WTC11 (cell line): ENCODE measurements around the gene IPO4. TPM values are rescaled to one million over a fixed set of nuclear protein-coding genes. Genes with fewer than 3 reads are reported as not detected.

ENCODE experiments used
- CTCF ChIP-seq: fragments of 200-600 bp; IDR thresholded peaks from 2 replicates; pipeline ENCODE4 v1.8.0; 2022; ENCODE audit warnings: antibody characterized with exemption
- E2F4 ChIP-seq: sonication (generic); formaldehyde crosslinking; IDR thresholded peaks from 2 replicates; pipeline ENCODE4 v1.8.1; 2022; ENCODE audit warnings: low read depth, mild to moderate bottlenecking, moderate library complexity, missing genetic modification reagents, borderline replicate concordance
- ESRRA ChIP-seq: sonication (generic); formaldehyde crosslinking; IDR thresholded peaks from 2 replicates; pipeline ENCODE4 v1.8.1; 2022; ENCODE audit warnings: mild to moderate bottlenecking, missing genetic modification reagents, borderline replicate concordance
- ETV6 ChIP-seq: sonication (generic); formaldehyde crosslinking; IDR thresholded peaks from 2 replicates; pipeline ENCODE4 v1.8.1; 2022; ENCODE audit warnings: mild to moderate bottlenecking, missing genetic modification reagents
- FOXJ3 ChIP-seq: sonication (generic); formaldehyde crosslinking; IDR thresholded peaks from 2 replicates; pipeline ENCODE4 v1.9.0; 2021; ENCODE audit warnings: missing genetic modification reagents, mild to moderate bottlenecking, borderline replicate concordance
- FOXP1 ChIP-seq: sonication (generic); formaldehyde crosslinking; IDR thresholded peaks from 2 replicates; pipeline ENCODE4 v1.8.0; 2022; ENCODE audit warnings: missing genetic modification reagents, mild to moderate bottlenecking, moderate library complexity, borderline replicate concordance
- GABPB1 ChIP-seq: sonication (generic); formaldehyde crosslinking; IDR thresholded peaks from 2 replicates; pipeline ENCODE4 v1.8.1; 2023; ENCODE audit warnings: mild to moderate bottlenecking, missing genetic modification reagents
- IRF1 ChIP-seq: sonication (generic); formaldehyde crosslinking; IDR thresholded peaks from 2 replicates; pipeline ENCODE4 v1.8.0; 2023; ENCODE audit warnings: missing genetic modification reagents
- JAZF1 ChIP-seq: fragments of 250-450 bp; sonication (Bioruptor Pico); IDR thresholded peaks from 2 replicates; pipeline ENCODE4 v1.9.0; 2021; ENCODE audit warnings: moderate library complexity, mild to moderate bottlenecking, inconsistent platforms
- JUN ChIP-seq: sonication (generic); formaldehyde crosslinking; IDR thresholded peaks from 2 replicates; pipeline ENCODE4 v1.8.0; 2023; ENCODE audit warnings: mild to moderate bottlenecking, missing genetic modification reagents
- MAX ChIP-seq: sonication (generic); formaldehyde crosslinking; IDR thresholded peaks from 2 replicates; pipeline ENCODE4 v1.8.0; 2022; ENCODE audit warnings: mild to moderate bottlenecking, missing genetic modification reagents
- MXD4 ChIP-seq: fragments of 250-450 bp; sonication (Bioruptor Pico); IDR thresholded peaks from 2 replicates; pipeline ENCODE4 v1.8.0; 2021; ENCODE audit warnings: mild to moderate bottlenecking, moderate library complexity, borderline replicate concordance
- NFATC4 ChIP-seq: fragments of 250-450 bp; sonication (Bioruptor Pico); IDR thresholded peaks from 2 replicates; pipeline ENCODE4 v1.9.0; 2021; ENCODE audit warnings: mild to moderate bottlenecking
- NR1H2 ChIP-seq: sonication (generic); formaldehyde crosslinking; IDR thresholded peaks from 2 replicates; pipeline ENCODE4 v1.9.0; 2021; ENCODE audit warnings: mild to moderate bottlenecking, moderate library complexity, missing genetic modification reagents
- NR3C1 ChIP-seq: sonication (generic); formaldehyde crosslinking; conservative IDR thresholded peaks from 2 replicates; pipeline ENCODE4 v1.8.1; 2023; ENCODE audit warnings: low read depth, mild to moderate bottlenecking, missing genetic modification reagents
- PRRX2 ChIP-seq: fragments of 250-450 bp; sonication (Bioruptor Pico); IDR thresholded peaks from 2 replicates; pipeline ENCODE4 v1.8.0; 2021; ENCODE audit warnings: mild to moderate bottlenecking
- SP1 ChIP-seq: sonication (generic); formaldehyde crosslinking; conservative IDR thresholded peaks from 2 replicates; pipeline ENCODE4 v1.8.1; 2022; ENCODE audit warnings: missing genetic modification reagents
- TCF7 ChIP-seq: sonication (generic); formaldehyde crosslinking; IDR thresholded peaks from 2 replicates; pipeline ENCODE4 v1.8.0; 2022; ENCODE audit warnings: mild to moderate bottlenecking, low read depth, missing genetic modification reagents, moderate library complexity
- TP53 ChIP-seq: sonication (generic); formaldehyde crosslinking; IDR thresholded peaks from 2 replicates; pipeline ENCODE4 v1.8.1; 2023; ENCODE audit warnings: mild to moderate bottlenecking, missing genetic modification reagents
- USF1 ChIP-seq: sonication (generic); formaldehyde crosslinking; IDR thresholded peaks from 2 replicates; pipeline ENCODE4 v1.8.0; 2022; ENCODE audit warnings: mild to moderate bottlenecking, missing genetic modification reagents
- USF2 ChIP-seq: sonication (generic); formaldehyde crosslinking; IDR thresholded peaks from 2 replicates; pipeline ENCODE4 v1.8.1; 2023; ENCODE audit warnings: mild to moderate bottlenecking, missing genetic modification reagents, moderate library complexity
- ZBTB21 ChIP-seq: sonication (generic); formaldehyde crosslinking; IDR thresholded peaks from 2 replicates; pipeline ENCODE4 v1.8.1; 2023; ENCODE audit warnings: mild to moderate bottlenecking, missing genetic modification reagents, borderline replicate concordance
- ZNF138 ChIP-seq: sonication (generic); formaldehyde crosslinking; conservative IDR thresholded peaks from 2 replicates; pipeline ENCODE4 v1.8.1; 2022; ENCODE audit warnings: mild to moderate bottlenecking, moderate library complexity, missing genetic modification reagents
- ZNF512 ChIP-seq: sonication (generic); formaldehyde crosslinking; IDR thresholded peaks from 2 replicates; pipeline ENCODE4 v1.8.1; 2022; ENCODE audit warnings: missing genetic modification reagents, borderline replicate concordance
- total RNA-seq: library from RNA; stranded (reverse); gene quantifications from 3 replicates; pipeline ENCODE4 v1.2.3, GENCODE V29; 2021

Gene IPO4
- total RNA-seq, 1 experiment from 2014 or later = 128 TPM

GRCh38 chr14:24160850-24161804 lies 27.5 kb downstream of the IPO4 start, which contains the start of gene IRF9 (continued):
- peak; percentile 96 for TF ChIP-seq USF2 (CRISPR knock-in tag)
- TF ChIP-seq NFATC4 = 0 out of 2 replicates have a peak, but pooled peaks have one; percentile 46
- TF ChIP-seq NR3C1 = no peak
- no peak for TF ChIP-seq TCF7 (CRISPR knock-in tag)
- TF ChIP-seq MXD4 (CRISPR knock-in tag) = no peak
- TF ChIP-seq NR1H2 = no peak
- no peak for TF ChIP-seq IRF1 (CRISPR knock-in tag)
- TF ChIP-seq ZNF138 (CRISPR knock-in tag) = no peak
- no peak for TF ChIP-seq FOXJ3 (CRISPR knock-in tag)
- TF ChIP-seq JUN (CRISPR knock-in tag) = no peak
- TF ChIP-seq MAX (CRISPR knock-in tag) = peak; percentile 50; the same call in 1 of the 2 replicates
- peak; percentile 91 for TF ChIP-seq CTCF
- no peak for TF ChIP-seq ZBTB21 (CRISPR knock-in tag)
- TF ChIP-seq TP53 (CRISPR knock-in tag) = no peak
- TF ChIP-seq JAZF1 (CRISPR knock-in tag) = no peak
- TF ChIP-seq ETV6 (CRISPR knock-in tag) = peak; percentile 73; the same call in 1 of the 2 replicates
- no peak for TF ChIP-seq ZNF512 (CRISPR knock-in tag)
- TF ChIP-seq GABPB1 (CRISPR knock-in tag) = peak; percentile 96
- TF ChIP-seq SP1 = 0 out of 2 replicates have a peak, but pooled peaks have one; percentile 46
- TF ChIP-seq FOXP1 = no peak
- TF ChIP-seq ESRRA (CRISPR knock-in tag) = no peak
- no peak for TF ChIP-seq E2F4 (CRISPR knock-in tag)
- peak; percentile 95 for TF ChIP-seq USF1
- peak; percentile 62 for TF ChIP-seq PRRX2 (CRISPR knock-in tag)
